ENCODE results near the gene APOB.

Gene APOB

GRCh38 chr2:20994130-20994529 is 49.7 kb downstream of the APOB start:
- Histone ChIP-seq H3K4me1 (ENCODE audit: control insufficient read depth in 1 of 2, insufficient read depth in 2 of 2, low read length in 2 of 2) (no peaks in the 10 kb centered on the region), H3K4me3 (ENCODE audit: low read depth in 1 of 2, low read length in 2 of 2) (no peak overlapping the region), H3K27ac (ENCODE audit: low read length) (no peak overlapping the region), H3K9me3 (ENCODE audit: control insufficient read depth in 1 of 2, low read length in 2 of 2) (no peaks in the 10 kb centered on the region), H3K36me3 (ENCODE audit: control insufficient read depth in 1 of 2, insufficient read depth in 2 of 2, low read length in 2 of 2) (no peaks in the 10 kb centered on the region), H3K27me3 (ENCODE audit: low read depth, low read length) (no peaks in the 10 kb centered on the region)

DNA sequence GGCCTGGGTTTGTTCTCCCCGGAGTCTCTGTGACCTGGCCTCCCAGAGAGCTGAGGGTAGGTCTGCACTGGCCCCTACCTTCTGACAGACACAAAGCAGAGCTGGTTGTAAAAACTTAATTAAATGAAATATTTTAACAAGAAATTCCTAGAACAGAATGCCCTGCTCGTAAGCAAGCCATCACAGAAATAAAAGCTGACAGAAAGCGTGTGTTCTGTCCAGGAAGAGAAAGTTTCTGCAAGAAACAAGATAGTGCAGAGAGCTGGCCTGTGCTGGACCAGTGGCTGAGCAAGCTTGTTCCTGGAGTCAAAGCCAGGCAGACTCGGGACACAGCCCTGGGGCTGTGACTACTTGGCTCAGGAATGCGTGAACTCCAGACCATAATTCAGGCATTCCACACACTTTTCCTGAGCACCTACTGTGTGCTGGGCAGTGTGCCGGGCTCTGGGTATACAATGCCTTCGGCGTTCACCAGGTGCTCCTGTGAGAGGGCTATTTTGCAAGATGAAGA is 51.6 kb downstream of the APOB start:
- Histone ChIP-seq H3K9me3 (ENCODE audit: control insufficient read depth in 1 of 2, low read length in 2 of 2) (no peaks in the 10 kb centered on the region), H3K4me3 (ENCODE audit: low read depth in 1 of 2, low read length in 2 of 2) (no peak overlapping the region), H3K27ac (ENCODE audit: low read length) (no peak overlapping the region)

GRCh38 chr2:20990442-20991430 is 53.1 kb downstream of the APOB start:
- no peaks in the 10 kb centered on the region for H3K9me3 ChIP-seq (ENCODE audit: control insufficient read depth in 1 of 2, low read length in 2 of 2)
- H3K36me3 ChIP-seq (ENCODE audit: control insufficient read depth in 1 of 2, insufficient read depth in 2 of 2, low read length in 2 of 2), result no peaks in the 10 kb centered on the region
- H3K27me3 ChIP-seq (ENCODE audit: low read depth, low read length), result no peaks in the 10 kb centered on the region
- H3K4me1 ChIP-seq (ENCODE audit: control insufficient read depth in 1 of 2, insufficient read depth in 2 of 2, low read length in 2 of 2), result no peaks in the 10 kb centered on the region
- no peak overlapping the region for H3K27ac ChIP-seq (ENCODE audit: low read length)
- no peak overlapping the region for H3K4me3 ChIP-seq (ENCODE audit: low read depth in 1 of 2, low read length in 2 of 2)

More for the DNA sequence above, 51.6 kb downstream of the APOB start:
- Histone ChIP-seq H3K36me3 (ENCODE audit: control insufficient read depth in 1 of 2, insufficient read depth in 2 of 2, low read length in 2 of 2) (no peaks in the 10 kb centered on the region), H3K27me3 (ENCODE audit: low read depth, low read length) (no peaks in the 10 kb centered on the region), H3K4me1 (ENCODE audit: control insufficient read depth in 1 of 2, insufficient read depth in 2 of 2, low read length in 2 of 2) (no peaks in the 10 kb centered on the region)

DNA sequence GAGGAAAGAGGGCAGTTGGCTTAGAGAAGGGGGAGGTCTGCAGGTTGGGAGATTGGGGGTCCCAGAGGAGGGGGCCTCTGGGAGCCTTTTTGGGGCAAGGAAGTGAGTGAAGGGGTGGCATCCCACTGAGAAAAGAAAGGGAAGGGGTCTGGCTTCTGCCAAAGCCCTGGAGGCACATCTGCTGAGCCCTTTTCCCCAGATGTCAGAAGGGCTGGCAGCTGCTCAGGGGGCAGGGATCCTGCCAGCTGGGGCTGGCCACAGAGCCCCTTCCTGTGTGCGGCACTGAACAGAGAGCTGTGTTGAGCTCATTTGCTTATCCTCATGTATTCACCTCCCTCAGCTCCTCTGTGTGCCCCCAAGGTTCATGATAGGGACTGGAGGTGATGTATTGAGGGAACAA is 54.5 kb downstream of the APOB start:
- H3K4me3 ChIP-seq (ENCODE audit: low read depth in 1 of 2, low read length in 2 of 2), result no peak overlapping the region
- H3K27me3 ChIP-seq (ENCODE audit: low read depth, low read length), result no peaks in the 10 kb centered on the region
- H3K9me3 ChIP-seq (ENCODE audit: control insufficient read depth in 1 of 2, low read length in 2 of 2), result no peaks in the 10 kb centered on the region
- H3K36me3 ChIP-seq (ENCODE audit: control insufficient read depth in 1 of 2, insufficient read depth in 2 of 2, low read length in 2 of 2), result no peaks in the 10 kb centered on the region
- no peak overlapping the region for H3K27ac ChIP-seq (ENCODE audit: low read length)
- no peaks in the 10 kb centered on the region for H3K4me1 ChIP-seq (ENCODE audit: control insufficient read depth in 1 of 2, insufficient read depth in 2 of 2, low read length in 2 of 2)

DNA sequence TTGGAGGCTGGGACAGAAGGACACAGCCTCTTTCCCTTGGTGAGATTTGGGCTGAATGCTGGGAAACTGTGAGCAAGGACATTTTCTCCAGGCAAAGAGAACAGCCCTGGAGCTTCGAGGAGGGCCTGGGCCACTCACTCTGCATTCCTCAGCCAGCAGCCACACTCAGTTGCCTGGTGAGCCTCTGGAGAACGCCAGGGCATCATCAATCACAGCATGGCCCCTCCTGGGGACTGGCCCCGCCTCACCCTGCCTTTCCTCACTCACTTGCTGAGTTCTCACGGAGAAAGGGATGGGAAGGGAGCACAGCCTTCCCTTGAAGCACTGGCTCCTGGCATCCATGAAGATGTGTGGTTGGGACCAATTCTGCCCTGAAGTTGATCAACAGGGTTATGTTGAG is 55.0 kb downstream of the APOB start:
- Histone ChIP-seq H3K4me3 (ENCODE audit: low read depth in 1 of 2, low read length in 2 of 2) (no peak overlapping the region), H3K36me3 (ENCODE audit: control insufficient read depth in 1 of 2, insufficient read depth in 2 of 2, low read length in 2 of 2) (no peaks in the 10 kb centered on the region), H3K4me1 (ENCODE audit: control insufficient read depth in 1 of 2, insufficient read depth in 2 of 2, low read length in 2 of 2) (no peaks in the 10 kb centered on the region), H3K27ac (ENCODE audit: low read length) (no peak overlapping the region), H3K27me3 (ENCODE audit: low read depth, low read length) (no peaks in the 10 kb centered on the region), H3K9me3 (ENCODE audit: control insufficient read depth in 1 of 2, low read length in 2 of 2) (no peaks in the 10 kb centered on the region)

GRCh38 chr2:20986024-20986939 is 57.6 kb downstream of the APOB start:
- no peak overlapping the region for H3K4me3 ChIP-seq (ENCODE audit: low read depth in 1 of 2, low read length in 2 of 2)
- no peak overlapping the region for H3K27ac ChIP-seq (ENCODE audit: low read length)
- no peaks in the 10 kb centered on the region for H3K36me3 ChIP-seq (ENCODE audit: control insufficient read depth in 1 of 2, insufficient read depth in 2 of 2, low read length in 2 of 2)
- no peaks in the 10 kb centered on the region for H3K9me3 ChIP-seq (ENCODE audit: control insufficient read depth in 1 of 2, low read length in 2 of 2)
- H3K4me1 ChIP-seq (ENCODE audit: control insufficient read depth in 1 of 2, insufficient read depth in 2 of 2, low read length in 2 of 2), result no peaks in the 10 kb centered on the region
- no peaks in the 10 kb centered on the region for H3K27me3 ChIP-seq (ENCODE audit: low read depth, low read length)

DNA sequence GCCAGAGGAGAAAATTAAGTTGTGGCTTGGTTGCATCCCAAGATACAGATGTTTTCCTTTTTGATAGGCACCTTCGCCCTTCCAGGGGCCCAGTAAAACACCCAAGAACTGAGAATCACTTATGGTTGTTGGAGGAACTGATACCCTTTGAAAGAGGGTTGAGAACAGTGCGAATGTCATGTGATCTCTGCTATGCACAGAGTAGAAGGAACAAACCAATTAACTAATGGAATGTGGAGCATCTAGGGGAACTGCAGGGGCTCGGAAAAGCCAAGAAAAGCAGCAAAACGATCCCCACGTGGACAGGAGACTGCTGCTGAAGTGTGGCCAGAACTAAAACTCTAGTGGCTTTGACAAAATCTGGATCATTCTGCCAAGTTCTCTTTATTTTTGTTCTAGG is 58.8 kb downstream of the APOB start:
- H3K27ac ChIP-seq (ENCODE audit: low read length), result no peak overlapping the region
- H3K9me3 ChIP-seq (ENCODE audit: control insufficient read depth in 1 of 2, low read length in 2 of 2), result no peaks in the 10 kb centered on the region
- H3K4me3 ChIP-seq (ENCODE audit: low read depth in 1 of 2, low read length in 2 of 2), result no peak overlapping the region
- H3K36me3 ChIP-seq (ENCODE audit: control insufficient read depth in 1 of 2, insufficient read depth in 2 of 2, low read length in 2 of 2), result no peaks in the 10 kb centered on the region
- H3K4me1 ChIP-seq (ENCODE audit: control insufficient read depth in 1 of 2, insufficient read depth in 2 of 2, low read length in 2 of 2), result no peaks in the 10 kb centered on the region
- H3K27me3 ChIP-seq (ENCODE audit: low read depth, low read length), result no peaks in the 10 kb centered on the region

DNA sequence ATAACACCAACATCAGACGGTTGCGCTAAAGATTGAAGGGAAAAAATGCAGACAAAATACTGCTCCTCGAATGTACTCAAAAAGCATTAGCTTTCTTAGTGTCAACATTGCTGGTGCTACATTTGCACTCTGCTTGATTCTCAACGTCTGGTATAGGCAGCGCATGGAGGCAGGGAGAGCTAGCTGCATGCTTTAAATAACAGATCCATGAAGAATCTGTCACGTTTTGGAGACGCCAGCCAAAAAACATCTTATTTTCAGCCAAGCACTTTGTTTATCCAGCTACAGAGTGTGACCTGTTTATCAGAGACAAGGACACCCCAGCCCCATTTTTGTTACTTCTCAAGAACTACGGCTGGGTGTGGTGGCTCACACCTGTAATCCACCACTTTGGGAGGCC is 59.5 kb downstream of the APOB start:
- H3K4me1 ChIP-seq (ENCODE audit: control insufficient read depth in 1 of 2, insufficient read depth in 2 of 2, low read length in 2 of 2), result no peaks in the 10 kb centered on the region
- no peak overlapping the region for H3K27ac ChIP-seq (ENCODE audit: low read length)

GRCh38 chr2:20983844-20984243 is 60.0 kb downstream of the APOB start:
- Histone ChIP-seq H3K9me3 (ENCODE audit: control insufficient read depth in 1 of 2, low read length in 2 of 2) (no peaks in the 10 kb centered on the region), H3K27ac (ENCODE audit: low read length) (no peak overlapping the region), H3K4me3 (ENCODE audit: low read depth in 1 of 2, low read length in 2 of 2) (no peak overlapping the region), H3K4me1 (ENCODE audit: control insufficient read depth in 1 of 2, insufficient read depth in 2 of 2, low read length in 2 of 2) (no peaks in the 10 kb centered on the region), H3K27me3 (ENCODE audit: low read depth, low read length) (no peaks in the 10 kb centered on the region), H3K36me3 (ENCODE audit: control insufficient read depth in 1 of 2, insufficient read depth in 2 of 2, low read length in 2 of 2) (no peaks in the 10 kb centered on the region)

More for the DNA sequence above, 59.5 kb downstream of the APOB start:
- H3K9me3 ChIP-seq (ENCODE audit: control insufficient read depth in 1 of 2, low read length in 2 of 2), result no peaks in the 10 kb centered on the region
- H3K4me3 ChIP-seq (ENCODE audit: low read depth in 1 of 2, low read length in 2 of 2), result no peak overlapping the region
- H3K36me3 ChIP-seq (ENCODE audit: control insufficient read depth in 1 of 2, insufficient read depth in 2 of 2, low read length in 2 of 2), result no peaks in the 10 kb centered on the region
- H3K27me3 ChIP-seq (ENCODE audit: low read depth, low read length), result no peaks in the 10 kb centered on the region

DNA sequence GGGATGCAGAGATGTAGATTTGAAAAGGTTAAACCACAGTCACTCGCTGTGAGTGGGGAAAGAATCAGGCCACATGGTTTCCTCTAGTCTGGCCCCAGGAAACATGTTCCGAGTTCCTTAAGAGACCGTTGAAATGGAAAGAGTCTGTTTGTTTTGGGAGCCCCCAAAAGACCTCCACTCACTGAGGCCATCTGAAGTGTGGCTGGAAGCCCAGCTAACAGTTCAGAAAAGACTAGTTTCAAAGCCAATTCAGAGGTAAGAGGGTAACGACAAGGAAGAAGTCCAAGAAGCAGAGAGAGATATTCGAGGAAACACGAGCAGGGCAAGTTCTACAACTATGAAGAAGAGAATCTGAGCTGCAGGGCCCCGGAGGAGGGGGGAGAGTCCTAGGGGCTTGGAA is 61.0 kb downstream of the APOB start:
- Histone ChIP-seq H3K4me3 (ENCODE audit: low read depth in 1 of 2, low read length in 2 of 2) (no peak overlapping the region), H3K27ac (ENCODE audit: low read length) (no peak overlapping the region), H3K27me3 (ENCODE audit: low read depth, low read length) (no peaks in the 10 kb centered on the region), H3K36me3 (ENCODE audit: control insufficient read depth in 1 of 2, insufficient read depth in 2 of 2, low read length in 2 of 2) (no peaks in the 10 kb centered on the region), H3K4me1 (ENCODE audit: control insufficient read depth in 1 of 2, insufficient read depth in 2 of 2, low read length in 2 of 2) (no peaks in the 10 kb centered on the region), H3K9me3 (ENCODE audit: control insufficient read depth in 1 of 2, low read length in 2 of 2) (no peaks in the 10 kb centered on the region)

DNA sequence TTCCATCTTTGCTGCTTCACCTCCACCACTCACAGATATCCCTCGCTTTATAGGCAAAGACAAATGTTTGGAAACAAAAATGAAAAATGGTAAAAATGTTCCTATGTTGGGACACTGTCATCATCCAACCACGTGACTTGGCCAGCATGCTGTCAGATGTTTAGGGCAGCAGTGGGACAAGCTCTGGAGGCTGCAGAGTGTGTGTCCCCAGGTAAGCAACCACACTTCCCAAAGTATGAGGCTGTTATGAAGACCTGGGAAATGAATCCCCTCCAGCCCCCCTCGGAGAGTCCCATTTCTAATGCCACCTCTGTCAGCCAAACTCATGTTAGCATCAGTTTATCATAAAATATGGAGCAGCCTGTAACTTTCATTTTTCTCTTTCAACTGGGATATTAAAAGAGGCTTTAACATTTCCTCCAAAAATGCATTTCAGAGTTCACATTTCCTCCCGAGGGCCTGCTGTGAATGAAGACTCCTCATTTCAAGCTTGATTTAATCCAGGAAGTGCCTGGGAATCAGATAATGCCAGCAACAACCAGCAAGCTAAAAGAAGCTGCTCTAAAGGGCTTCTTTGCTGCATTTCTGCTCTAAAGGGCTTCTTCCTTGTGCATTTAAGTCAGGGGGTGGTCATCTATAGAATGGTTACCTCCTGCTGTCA is 66.2 kb downstream of the APOB start:
- Histone ChIP-seq H3K4me1 (ENCODE audit: control insufficient read depth in 1 of 2, insufficient read depth in 2 of 2, low read length in 2 of 2) (no peaks in the 10 kb centered on the region), H3K4me3 (ENCODE audit: low read depth in 1 of 2, low read length in 2 of 2) (no peak overlapping the region), H3K9me3 (ENCODE audit: control insufficient read depth in 1 of 2, low read length in 2 of 2) (no peaks in the 10 kb centered on the region), H3K27ac (ENCODE audit: low read length) (no peak overlapping the region), H3K27me3 (ENCODE audit: low read depth, low read length) (no peaks in the 10 kb centered on the region), H3K36me3 (ENCODE audit: control insufficient read depth in 1 of 2, insufficient read depth in 2 of 2, low read length in 2 of 2) (no peaks in the 10 kb centered on the region)

Measured in muscle layer of duodenum (tissue), 2 donors.